GM18873 (cell line): ENCODE measurements around the gene BDKRB2.

ENCODE experiments used
- ATAC-seq: cut with Tn5 transposase; IDR thresholded peaks from one replicate; pipeline ENCODE4 v1.9.1; 2021; ENCODE audit warnings: mild to moderate bottlenecking, moderate library complexity, moderate number of reproducible peaks; ENCODE audit not compliant: unreplicated experiment, low FRiP score

The BDKRB2 gene

DNA sequence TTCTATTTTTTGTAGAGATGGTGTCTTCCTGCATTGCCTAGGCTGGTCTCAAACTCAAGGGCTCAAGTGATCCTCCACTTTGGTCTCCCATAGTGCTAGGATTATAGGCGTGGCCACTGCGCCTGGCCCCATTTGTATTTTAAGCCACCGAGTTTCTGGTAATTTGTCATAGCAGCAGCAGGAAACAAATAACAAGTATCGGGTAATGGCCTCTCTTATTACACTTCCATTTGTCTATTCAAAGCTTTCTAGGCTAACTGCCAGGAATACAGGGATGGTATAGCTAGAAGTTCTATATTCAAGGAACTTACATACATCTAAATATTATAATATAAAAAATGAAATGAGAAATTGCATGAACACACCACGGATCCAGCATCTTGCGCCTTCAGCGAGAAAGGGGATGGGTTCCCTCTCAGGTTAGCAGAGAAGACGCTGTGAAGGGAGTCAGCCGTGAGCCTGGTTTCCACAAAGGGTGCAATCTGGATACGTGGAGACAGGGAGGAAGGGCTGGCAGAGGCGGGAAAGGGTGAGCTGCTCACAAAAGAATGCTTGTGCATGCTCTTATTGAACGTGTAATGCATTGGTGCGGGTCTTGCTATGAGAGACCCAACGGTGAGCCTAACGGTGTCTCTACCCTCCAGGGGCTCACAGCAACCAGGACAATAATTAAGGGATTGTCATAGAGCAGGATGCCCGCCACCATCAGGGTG is 60.9 kb downstream of the BDKRB2 start:
- no peak for ATAC-seq

- ATAC-seq: no peak
These were observed 62.7 kb downstream of the BDKRB2 start for GRCh38 chr14:96267336-96267735.

- no peak for ATAC-seq
These were observed 63.3 kb downstream of the BDKRB2 start for GRCh38 chr14:96267916-96268315.

GRCh38 chr14:96268431-96269358 is 64.1 kb downstream of the BDKRB2 start:
- ATAC-seq: no peak

GRCh38 chr14:96269359-96269710 is 64.7 kb downstream of the BDKRB2 start:
- no peak for ATAC-seq

GRCh38 chr14:96270565-96271420 is 66.2 kb downstream of the BDKRB2 start:
- no peak for ATAC-seq

- ATAC-seq: no peak
These were observed 66.8 kb downstream of the BDKRB2 start for GRCh38 chr14:96271421-96271762.

GRCh38 chr14:96272777-96273473 is 68.3 kb downstream of the BDKRB2 start:
- ATAC-seq: no peak

DNA sequence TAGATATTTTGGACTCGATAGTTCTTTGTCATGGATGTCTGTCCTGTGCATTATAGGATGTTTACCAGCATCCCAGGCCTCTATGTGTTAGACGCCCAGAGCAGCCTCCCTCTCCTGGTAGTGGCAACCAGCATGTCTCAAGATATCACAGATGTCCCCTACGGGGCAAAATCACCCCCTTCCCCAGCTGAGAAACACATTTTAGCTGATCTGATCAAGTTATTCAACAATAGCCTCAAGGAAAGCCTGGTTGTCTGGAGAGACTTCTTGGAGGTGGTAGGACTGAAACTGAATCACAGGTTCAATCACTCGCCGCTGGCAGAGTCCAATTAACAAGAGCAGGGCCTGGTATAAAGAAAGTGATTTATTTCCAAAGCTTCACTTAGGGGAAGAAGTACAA is 69.0 kb downstream of the BDKRB2 start:
- no peak for ATAC-seq

GRCh38 chr14:96274122-96274521 is 69.5 kb downstream of the BDKRB2 start:
- no peak for ATAC-seq

GRCh38 chr14:96274543-96274942 is 69.9 kb downstream of the BDKRB2 start:
- no peak for ATAC-seq

DNA sequence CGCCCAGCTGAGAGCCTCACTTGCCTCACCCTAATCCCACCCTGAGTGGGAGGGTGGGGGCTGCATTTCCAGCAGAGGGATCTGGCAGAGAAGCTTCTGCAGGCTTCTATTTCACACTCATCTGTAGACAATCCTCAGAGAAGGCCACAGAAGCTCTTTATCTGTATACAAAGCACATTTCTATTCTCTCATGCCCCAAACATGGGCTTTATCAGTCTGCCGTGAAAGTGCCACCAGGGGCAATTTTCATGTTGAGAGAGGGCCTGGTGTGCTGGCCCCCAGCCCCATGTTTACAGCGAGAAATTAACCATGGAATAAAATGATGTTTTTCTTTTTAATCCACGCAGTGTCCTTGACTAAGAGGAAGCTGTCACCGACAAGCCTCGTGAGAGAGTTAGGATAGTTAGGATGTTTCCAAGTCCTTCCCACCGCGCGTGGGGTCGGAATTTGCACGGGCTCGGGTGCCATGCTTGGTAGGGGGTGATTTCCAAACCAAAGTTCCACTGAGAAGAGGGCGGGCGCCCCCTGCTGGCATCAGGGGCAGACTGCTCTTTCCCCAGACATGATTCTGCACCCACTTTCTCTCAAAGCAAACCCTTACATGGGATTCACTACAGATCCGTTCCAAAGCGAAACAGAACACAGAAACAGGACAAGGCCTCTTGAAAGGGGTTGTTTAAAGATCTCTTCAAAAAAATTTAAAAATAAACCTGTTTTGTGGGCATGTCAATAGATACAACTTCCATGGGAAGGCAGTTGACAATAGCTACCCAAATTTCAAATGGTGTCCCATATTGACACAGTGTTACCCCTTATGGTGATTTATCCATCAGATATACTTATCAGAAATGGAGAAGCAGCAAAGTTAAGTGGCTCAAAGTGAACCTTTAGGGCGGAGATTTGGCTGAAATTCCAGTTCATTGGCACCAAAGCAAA is 70.8 kb downstream of the BDKRB2 start:
- no peak for ATAC-seq

GRCh38 chr14:96277890-96278289 is 73.3 kb downstream of the BDKRB2 start:
- no peak for ATAC-seq

GRCh38 chr14:96279564-96279963 is 74.9 kb downstream of the BDKRB2 start:
- no peak for ATAC-seq

DNA sequence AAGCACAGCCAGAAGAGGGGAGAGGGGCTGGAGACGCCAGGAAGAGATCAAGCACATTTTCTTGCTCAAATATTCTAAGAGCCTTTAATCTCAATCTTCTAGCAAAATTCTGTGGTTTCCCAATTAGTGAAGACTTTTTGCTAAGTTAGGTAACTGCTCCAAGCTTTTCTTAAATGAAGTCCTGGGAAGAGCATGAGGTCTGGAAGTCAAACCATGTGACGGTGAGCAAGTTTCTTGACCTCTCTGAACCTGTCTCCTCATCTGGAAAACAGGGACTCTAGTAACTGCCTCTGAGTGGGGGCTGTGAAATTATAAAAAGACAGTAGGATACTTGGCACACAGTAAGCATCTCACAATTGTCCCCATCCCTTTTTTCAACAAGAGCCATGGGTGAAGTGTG is 75.5 kb downstream of the BDKRB2 start:
- no peak for ATAC-seq

DNA sequence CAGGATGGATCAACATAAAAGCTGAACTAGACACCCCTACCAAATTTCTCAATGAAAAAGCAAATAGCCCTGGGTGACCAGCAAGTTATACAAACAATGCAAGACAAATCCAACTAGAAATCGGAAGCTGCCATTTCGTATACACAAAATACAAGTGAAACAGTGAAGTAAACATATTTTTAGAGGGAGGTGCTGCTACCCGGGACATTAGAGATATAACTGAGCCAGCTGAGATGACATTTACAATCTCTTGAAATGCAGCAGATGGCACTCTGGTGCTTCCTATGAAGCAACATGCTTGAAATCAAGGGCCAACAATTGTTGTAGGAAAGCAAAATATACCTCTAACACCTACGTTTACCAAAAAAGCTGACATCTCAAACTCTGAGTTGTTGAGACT is 76.8 kb downstream of the BDKRB2 start:
- no peak for ATAC-seq

DNA sequence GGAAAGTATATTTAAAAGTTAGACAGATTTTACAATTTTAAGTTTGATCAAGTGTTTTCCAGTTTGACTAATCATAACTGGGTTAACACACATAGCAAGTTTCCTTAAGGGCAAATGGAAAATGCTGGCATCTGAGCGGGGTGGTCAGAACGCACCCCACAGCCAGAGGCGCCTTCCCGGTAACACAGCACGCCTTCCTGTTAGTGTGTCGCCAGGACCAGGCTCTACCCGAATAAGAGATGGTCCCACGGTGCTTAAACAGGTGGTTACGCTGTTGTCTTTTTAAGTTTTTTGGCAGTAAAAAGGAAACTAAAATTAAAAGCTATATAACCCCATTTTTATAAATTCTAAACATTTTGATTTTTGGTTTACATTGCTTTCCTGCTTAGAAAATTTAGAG is 79.4 kb downstream of the BDKRB2 start:
- ATAC-seq: no peak

GRCh38 chr14:96284430-96284829 is 79.8 kb downstream of the BDKRB2 start:
- no peak for ATAC-seq

DNA sequence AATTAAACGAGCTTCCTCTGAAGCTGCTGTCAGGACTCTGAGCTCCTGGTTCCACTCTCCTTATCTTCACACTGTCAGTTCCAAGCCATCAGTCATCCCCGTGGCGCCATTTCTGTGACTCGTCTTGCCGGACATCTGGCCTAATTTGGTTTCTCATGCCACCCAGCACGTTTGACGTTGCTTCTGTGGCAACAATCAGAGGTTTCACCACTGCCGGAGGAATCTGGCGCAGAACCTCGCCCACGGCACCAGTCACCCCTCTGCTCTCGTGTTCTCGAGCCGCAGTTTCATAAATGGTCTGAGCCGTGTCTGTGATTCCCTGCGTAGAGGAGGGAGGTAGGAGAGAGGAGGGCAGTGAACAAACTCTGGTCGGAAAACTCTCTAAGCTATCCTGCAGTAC is 81.0 kb downstream of the BDKRB2 start:
- ATAC-seq: no peak
